A549 (cell line): ENCODE results near the gene RPLP2. TPM values are rescaled to one million over a fixed set of nuclear protein-coding genes. Genes with fewer than 3 reads are reported as not detected.

Experiments used
- ATAC-seq, 2 experiments: fragments of 200-7000 bp in 1 of 2; fragments of >200 bp in 1 of 2; cut with Nextera tagmentation in 1 of 2; cut with Tn5 transposase in 1 of 2; 3 replicates each; pipeline versions ENCODE4 v1.8.0 to v1.9.1; 2018 to 2020; ENCODE audit warnings: mild to moderate bottlenecking in 1 of 2, moderate library complexity in 1 of 2
- CTCF ChIA-PET: fragments of 300-600 bp; sonication (Branson Sonifier 250); formaldehyde crosslinking; extraction: SDS; loops from one replicate; lab custom pipeline; 2021; ENCODE audit warnings: antibody characterized with exemption, inconsistent platforms; lab: Yijun Ruan, JAX
- POLR2A ChIA-PET: fragments of 350-600 bp; formaldehyde crosslinking; extraction: SDS; loops from one replicate; lab custom pipeline; 2021; ENCODE audit warnings: antibody characterized with exemption, inconsistent platforms; lab: Yijun Ruan, JAX
- DNase-seq, 2 experiments: peaks; one replicate each; pipeline versions ENCODE4 v3.0.0 to v3.0.0-alpha.2; 2011 to 2016; ENCODE audit warnings: low read depth in 1 of 2, low spot score in 1 of 2
- FAIRE-seq: peaks from 2 replicates; lab custom pipeline; 2011; peaks lifted over from hg19 to GRCh38; lab: Jason Lieb, UNC
- H3K27ac ChIP-seq, 2 experiments: fragments of >200 bp; sonication (Bioruptor Twin); formaldehyde crosslinking; 3 replicates each; pipeline ENCODE4 v1.5.1; 2016 to 2017
- H3K4me1 ChIP-seq: fragments of >200 bp; sonication (Bioruptor Twin); formaldehyde crosslinking; 3 replicates; pipeline ENCODE4 v1.6.1; 2016
- H3K4me2 ChIP-seq: fragments of >200 bp; sonication (Bioruptor Twin); formaldehyde crosslinking; 3 replicates; pipeline ENCODE4 v1.6.1; 2016
- H3K4me3 ChIP-seq: fragments of >200 bp; sonication (Bioruptor Twin); formaldehyde crosslinking; 3 replicates; pipeline ENCODE4 v1.5.1; 2016
- H3K9me3 ChIP-seq: fragments of >200 bp; sonication (Bioruptor Twin); formaldehyde crosslinking; 3 replicates; pipeline ENCODE4 v1.6.1; 2016
- BCL3 ChIP-seq: fragments of >200 bp; sonication (Bioruptor Twin); formaldehyde crosslinking; IDR thresholded peaks from 3 replicates; pipeline ENCODE4 v1.6.1; 2016
- CBX8 ChIP-seq: fragments of 200-600 bp; sonication (generic); IDR thresholded peaks from 2 replicates; pipeline ENCODE4 v1.6.1; 2016
- CTCF ChIP-seq: fragments of >200 bp; sonication (Bioruptor Twin); formaldehyde crosslinking; IDR thresholded peaks from 3 replicates; pipeline ENCODE4 v1.5.1; 2016
- GATA3 ChIP-seq: IDR thresholded peaks from 2 replicates; pipeline ENCODE4 v1.6.1; 2012; ENCODE audit warnings: borderline replicate concordance
- HES2 ChIP-seq: fragments of >200 bp; sonication (Bioruptor Twin); formaldehyde crosslinking; IDR thresholded peaks from 2 replicates; pipeline ENCODE4 v1.6.1; 2016
- HMGXB4 ChIP-seq: fragments of 250-450 bp; sonication (Bioruptor Pico); IDR thresholded peaks from 2 replicates; pipeline ENCODE4 v1.5.0; 2021; ENCODE audit warnings: mild to moderate bottlenecking, moderate library complexity, borderline replicate concordance
- HOXA7 ChIP-seq: fragments of 250-450 bp; sonication (Bioruptor Pico); IDR thresholded peaks from 2 replicates; pipeline ENCODE4 v1.5.0; 2020; ENCODE audit warnings: mild to moderate bottlenecking, moderate library complexity
- HOXB13 ChIP-seq: fragments of 250-450 bp; sonication (Bioruptor Pico); IDR thresholded peaks from 2 replicates; pipeline ENCODE4 v1.5.0; 2020; ENCODE audit warnings: low read depth, mild to moderate bottlenecking, moderate library complexity
- JUN ChIP-seq, 2 experiments: fragments of >200 bp; sonication (Bioruptor Twin); formaldehyde crosslinking; IDR thresholded peaks; 2 replicates in 1 of 2; 3 replicates in 1 of 2; pipeline ENCODE4 v1.6.1; 2016 to 2017
- JUNB ChIP-seq: fragments of >200 bp; sonication (Bioruptor Twin); formaldehyde crosslinking; IDR thresholded peaks from 2 replicates; pipeline ENCODE4 v1.6.1; 2016
- KDM1A ChIP-seq: fragments of 200-600 bp; sonication (generic); IDR thresholded peaks from 2 replicates; pipeline ENCODE4 v1.6.1; 2016; ENCODE audit warnings: low read depth, mild to moderate bottlenecking
- MAX ChIP-seq: IDR thresholded peaks from 2 replicates; pipeline ENCODE4 v1.6.1; 2012
- NR3C1 ChIP-seq: fragments of >200 bp; sonication (Bioruptor Twin); formaldehyde crosslinking; IDR thresholded peaks from 3 replicates; pipeline ENCODE4 v1.6.1; 2017
- PBX3 ChIP-seq: IDR thresholded peaks from 2 replicates; pipeline ENCODE4 v1.6.1; 2012
- POLR2AphosphoS2 ChIP-seq: conservative IDR thresholded peaks from 2 replicates; pipeline ENCODE4 v1.6.1; 2012; ENCODE audit warnings: low read length, improper control_type of control experiment, inconsistent platforms
- RAD21 ChIP-seq, 2 experiments: fragments of >200 bp in 1 of 2; sonication (Bioruptor Twin) in 1 of 2; formaldehyde crosslinking in 1 of 2; IDR thresholded peaks in 1 of 2; conservative IDR thresholded peaks in 1 of 2; 2 replicates in 1 of 2; 3 replicates in 1 of 2; pipeline ENCODE4 v1.6.1; 2012 to 2018; ENCODE audit warnings: inconsistent platforms in 1 of 2
- RARB ChIP-seq: fragments of 250-450 bp; sonication (Bioruptor Pico); IDR thresholded peaks from 2 replicates; pipeline ENCODE4 v1.8.0; 2021; ENCODE audit warnings: mild to moderate bottlenecking, moderate library complexity
- SMC3 ChIP-seq: fragments of >200 bp; sonication (Bioruptor Twin); formaldehyde crosslinking; IDR thresholded peaks from 3 replicates; pipeline ENCODE4 v1.6.1; 2018; ENCODE audit warnings: inconsistent platforms
- TP53 ChIP-seq: fragments of 250-450 bp; sonication (Bioruptor Pico); IDR thresholded peaks from 2 replicates; pipeline ENCODE4 v1.5.0; 2021; ENCODE audit warnings: mild to moderate bottlenecking, moderate library complexity
- ZNF302 ChIP-seq: fragments of 250-450 bp; sonication (Bioruptor Pico); IDR thresholded peaks from 2 replicates; pipeline ENCODE4 v1.9.0; 2021; ENCODE audit warnings: inconsistent platforms, mild to moderate bottlenecking, moderate library complexity
- WGBS: methylation state at CpG from one replicate; pipeline ENCODE4 v1.1.6; 2017; ENCODE audit errors: missing lambda C conversion rate; 5-methylcytosine and 5-hydroxymethylcytosine counted together
- polyA plus RNA-seq, 4 experiments: library from polyadenylated mRNA; depleted of rRNA in 3 of 4; stranded (reverse); fragments of >200 nt; fragmentation: RNase III in 1 of 4; extraction: RNeasy Plus Mini Kit Qiagen cat#74134 plus additional on column Dnase treatment in 1 of 4; gene quantifications; 2 replicates in 3 of 4; 3 replicates in 1 of 4; pipeline ENCODE4 v1.2.3, GENCODE V29; 2011 to 2017

RPLP2 gene
- polyA plus RNA-seq, 2 of the 4 experiments (the other 2 are of a cell fraction): 1,493 to 2,508 TPM

GRCh38 chr11:764322-765024 lies 45.3 kb upstream of the RPLP2 start:
- TF ChIP-seq SMC3 (no peak), MAX (no peak), HOXB13 (CRISPR knock-in tag) (no peak), ZNF302 (CRISPR knock-in tag) (no peak), POLR2AphosphoS2 (no peak), NR3C1 (no peak), KDM1A (no peak)
- FAIRE-seq (no peak), DNase-seq (no peak), ATAC-seq (peak in 1 of 2 experiments; percentile 3; a peak in 3 of 6 replicates)
- WGBS: 90% methylated on average over 18 of the region's 18 CpGs
- H3K4me3 ChIP-seq: no peak overlapping the region
- no peak overlapping the region for H3K27ac ChIP-seq
- no peak overlapping the region for H3K4me2 ChIP-seq
- CTCF ChIA-PET: interaction anchor here (0.6 to 5.4 kb wide), 12 partner anchors 8 to 210 kb away, joined by 3 to 44 read pairs (median 5); partner anchors contain the start of genes GATD1, TALDO1 and TMEM80
- no peaks in the 10 kb centered on the region for H3K9me3 ChIP-seq
- POLR2A ChIA-PET: interaction anchor here (0.6 to 0.9 kb wide), 2 partner anchors 17 to 70 kb away, joined by 3 read pairs; partner anchors contain the start of genes DEAF1 and TALDO1
- H3K4me1 ChIP-seq: peaks cover 29% of the 10 kb centered on the region

- DNase-seq: peak; percentile 60 to 82
- H3K27ac ChIP-seq: peak overlapping the region in 1 of 2 experiments; percentile 56; a peak in 2 of 6 replicates
These were observed 44.6 kb upstream of the RPLP2 start for GRCh38 chr11:765025-765801.

More at GRCh38 chr11:765025-765801, 44.6 kb upstream of the RPLP2 start:
- ChIA-PET POLR2A (interaction anchor here (0.9 kb wide), 1 partner anchor 18 kb away, joined by 3 read pairs; the partner anchor contains the start of gene TALDO1), CTCF (interaction anchor here (0.6 to 5.4 kb wide), 21 partner anchors 9 to 211 kb away, joined by 3 to 44 read pairs (median 4); partner anchors contain the start of genes GATD1, TALDO1 and TMEM80)
- peaks cover 29% of the 10 kb centered on the region for H3K4me1 ChIP-seq
- no peak overlapping the region for H3K4me2 ChIP-seq
- 63% methylated on average over 16 of the region's 19 CpGs for WGBS
- no peak overlapping the region for H3K4me3 ChIP-seq
- H3K9me3 ChIP-seq: no peaks in the 10 kb centered on the region
- FAIRE-seq (no peak), ATAC-seq (peak; percentile 63 to 64)
- peak; percentile 81 for TF ChIP-seq POLR2AphosphoS2
- 0 out of 2 replicates have a peak, but pooled peaks have one; percentile 18 for TF ChIP-seq GATA3
- no peak for TF ChIP-seq JUNB
- no peak for TF ChIP-seq CBX8
- 0 out of 2 replicates have a peak, but pooled peaks have one; percentile 40 for TF ChIP-seq HMGXB4
- peak; percentile 33; the same call in 1 of the 3 replicates for TF ChIP-seq SMC3
- TF ChIP-seq RARB (CRISPR knock-in tag): peak; percentile 48; the same call in 1 of the 2 replicates
- no peak for TF ChIP-seq ZNF302 (CRISPR knock-in tag)
- TF ChIP-seq TP53 (CRISPR knock-in tag): peak; percentile 88
- peak; percentile 64; the same call in 1 of the 2 replicates for TF ChIP-seq PBX3
- TF ChIP-seq HOXA7 (CRISPR knock-in tag): no peak
- TF ChIP-seq BCL3: peak; percentile 28; the same call in 1 of the 3 replicates
- no peak for TF ChIP-seq HES2
- TF ChIP-seq JUN (IDR thresholded peaks at IDR 0.05): peak; percentile 30 to 53; a peak in 3 of 5 replicates
- TF ChIP-seq RAD21 (conservative IDR thresholded peaks at IDR 0.05 in 1 of 2, IDR thresholded peaks at IDR 0.05 in 1 of 2): peak; percentile 59 to 69
- TF ChIP-seq CTCF: peak; percentile 64
- peak; percentile 20; the same call in 1 of the 2 replicates for TF ChIP-seq MAX
